22Rv1 (cell line): ENCODE data around the gene SLC9A7.

Experiments used
- H3K27ac ChIP-seq: fragments of 450-650 bp; 2 replicates; pipeline ENCODE4 v1.5.1; 2017
- CTCF ChIP-seq: fragments of 450-650 bp; IDR thresholded peaks from 2 replicates; pipeline ENCODE4 v1.5.1; 2017; ENCODE audit warnings: mild to moderate bottlenecking
- ZFX ChIP-seq: fragments of 450-650 bp; IDR thresholded peaks from 2 replicates; pipeline ENCODE4 v1.6.1; 2017; ENCODE audit warnings: antibody characterized with exemption, borderline replicate concordance

The SLC9A7 gene

GRCh38 chrX:46561824-46562657, 196.9 kb downstream of the SLC9A7 start:
- no peak overlapping the region for H3K27ac ChIP-seq
- TF ChIP-seq CTCF (no peak), ZFX (no peak)

GRCh38 chrX:46559062-46559461, 199.9 kb downstream of the SLC9A7 start:
- no peak overlapping the region for H3K27ac ChIP-seq
- TF ChIP-seq ZFX: no peak
- no peak for TF ChIP-seq CTCF

GRCh38 chrX:46554942-46555341, 204.0 kb downstream of the SLC9A7 start:
- TF ChIP-seq ZFX: no peak
- no peak for TF ChIP-seq CTCF
- H3K27ac ChIP-seq: no peak overlapping the region

GRCh38 chrX:46553935-46554334, 205.0 kb downstream of the SLC9A7 start:
- no peak overlapping the region for H3K27ac ChIP-seq
- TF ChIP-seq CTCF (no peak), ZFX (no peak)

- TF ChIP-seq ZFX: no peak
- TF ChIP-seq CTCF: no peak
These were observed 207.3 kb downstream of the SLC9A7 start for GRCh38 chrX:46551494-46552128.

GRCh38 chrX:46549914-46550313, 209.0 kb downstream of the SLC9A7 start:
- TF ChIP-seq CTCF (no peak), ZFX (no peak)
- H3K27ac ChIP-seq: no peak overlapping the region

More at GRCh38 chrX:46551494-46552128, 207.3 kb downstream of the SLC9A7 start:
- H3K27ac ChIP-seq: no peak overlapping the region
